ENCODE data around the gene RAG1. TPM values are rescaled to one million over a fixed set of nuclear protein-coding genes. Genes with fewer than 3 reads are reported as not detected.

Gene RAG1
- total and polyA plus RNA-seq, 2 of the 13 experiments (the other 11 are each of a cell fraction or from before 2014, with no cell fraction given), result 0.11 to 0.15 TPM

GRCh38 chr11:36557991-36558390 lies 9.8 kb upstream of the RAG1 start:
- H3K79me2 ChIP-seq (ENCODE audit: insufficient read depth, low read length), result no peaks in the 10 kb centered on the region
- no TSS peak for BruUV-seq (replicated peaks)
- H3K27ac ChIP-seq (ENCODE audit: extremely low read length, insufficient read depth, low read length), result no peak overlapping the region
- H3K4me2 ChIP-seq (ENCODE audit: low read depth, low read length), result no peak overlapping the region
- H4K20me1 ChIP-seq (ENCODE audit: insufficient read depth, low read length), result no peaks in the 10 kb centered on the region
- no peak for DNase-seq (ENCODE audit: low spot score)
- no peak overlapping the region for H3K4me3 ChIP-seq (replicated peaks in 1 of 3; ENCODE audit: insufficient read depth in 1 of 3, low read depth in 2 of 3, low read length in 3 of 3)
- H3K4me1 ChIP-seq (ENCODE audit: insufficient read depth, low read length), result no peaks in the 10 kb centered on the region
- H3K9ac ChIP-seq (ENCODE audit: insufficient read depth, low read depth, low read length), result no peak overlapping the region
- no peaks in the 10 kb centered on the region for H3K36me3 ChIP-seq (replicated peaks in 1 of 2; ENCODE audit: control insufficient read depth in 1 of 2, insufficient read depth in 2 of 2, low read length in 2 of 2)
- CTCF ChIA-PET (ENCODE audit: low intra/inter-chr PET ratio, low total read pairs), result no interaction called here
- in situ Hi-C loops (cut with HindIII; ENCODE audit: extremely low pct_ligation_motif_present, low pct_unique_long_range_greater_than_20kb) (no loop called here), intact Hi-C loops (cut with micrococcal nuclease; ENCODE audit: unreplicated experiment) (no loop called here)
- ATAC-seq, result no peak
- H3K27me3 ChIP-seq (ENCODE audit: control insufficient read depth in 1 of 2, insufficient read depth in 2 of 2, low read length in 2 of 2), result no peaks in the 10 kb centered on the region
- POLR2A ChIA-PET, result no interaction called here
- no peak for FAIRE-seq
- H3K9me3 ChIP-seq (ENCODE audit: low read length), result no peaks in the 10 kb centered on the region
- H2AFZ ChIP-seq (ENCODE audit: low read length), result no peak overlapping the region
- TF ChIP-seq KDM2A (CRISPR knock-in tag; IDR thresholded peaks at IDR 0.05; ENCODE audit: borderline replicate concordance, low read depth) (no peak), NFIC (IDR thresholded peaks at IDR 0.05; ENCODE audit: low read length) (no peak), NR2F6 (IDR thresholded peaks at IDR 0.05) (no peak), NR2F6 (CRISPR knock-in tag; IDR thresholded peaks at IDR 0.05) (no peak), ZNF12 (CRISPR knock-in tag; IDR thresholded peaks at IDR 0.05) (no peak), ZNF253 (CRISPR knock-in tag; IDR thresholded peaks at IDR 0.05; ENCODE audit: borderline replicate concordance) (no peak), DPF2 (CRISPR knock-in tag; IDR thresholded peaks at IDR 0.05; ENCODE audit: borderline replicate concordance, low read depth) (no peak), ZNF788 (CRISPR knock-in tag; IDR thresholded peaks at IDR 0.05; ENCODE audit: borderline replicate concordance) (no peak), ZNF878 (CRISPR knock-in tag; IDR thresholded peaks at IDR 0.05) (no peak), ZNF678 (CRISPR knock-in tag; IDR thresholded peaks at IDR 0.05) (no peak), REST (IDR thresholded peaks at IDR 0.05; ENCODE audit: borderline replicate concordance in 1 of 2, low read depth in 1 of 2, low read length in 2 of 2) (no peak), HOXA5 (CRISPR knock-in tag; IDR thresholded peaks at IDR 0.05) (no peak), ZNF652 (CRISPR knock-in tag; IDR thresholded peaks at IDR 0.05; ENCODE audit: borderline replicate concordance, low read depth) (no peak)
